CD4-positive, alpha-beta T cell (primary cell): ENCODE data around the gene EML4. TPM values are rescaled to one million over a fixed set of nuclear protein-coding genes. Genes with fewer than 3 reads are reported as not detected.
A peak's percentile ranks its signal among the peaks of the same experiment; 100 is the strongest.

Experiments
- ATAC-seq: fragments of 200-7000 bp; cut with Tn5 transposase; one replicate; pipeline ENCODE4 v1.10.0; 2022; ENCODE audit warnings: mild to moderate bottlenecking; ENCODE audit not compliant: poor library complexity
- CTCF ChIA-PET: fragments of 350-600 bp; sonication (Branson Sonifier 250); formaldehyde crosslinking; loops from one replicate; lab custom pipeline; 2021; ENCODE audit warnings: antibody characterized with exemption, inconsistent platforms; lab: Charles Lee
- POLR2A ChIA-PET: fragments of 350-600 bp; sonication (Branson Sonifier 250); formaldehyde crosslinking; loops from one replicate; lab custom pipeline; 2021; ENCODE audit warnings: antibody characterized with exemption, inconsistent platforms; lab: Charles Lee
- DNase-seq, 14 experiments: peaks; one replicate each; pipeline ENCODE4 v3.0.0-alpha.2; 2013 to 2020; ENCODE audit warnings: mixed read lengths in 2 of 14
- H3K27ac ChIP-seq, 2 donors: one replicate each; pipeline versions ENCODE4 v1.5.1 to v1.7.0; 2013; ENCODE audit warnings: low read length in 2 of 2, low read depth in 1 of 2, mild to moderate bottlenecking in 1 of 2
- H3K27me3 ChIP-seq, 2 experiments: 1 replicate in 1 of 2; 2 replicates in 1 of 2; pipeline versions ENCODE4 v1.6.1 to v1.7.0; 2013; ENCODE audit warnings: low read length in 2 of 2, control low read depth in 1 of 2, mild to moderate bottlenecking in 1 of 2, moderate library complexity in 1 of 2; ENCODE audit not compliant: insufficient read depth in 2 of 2, control insufficient read depth in 1 of 2
- H3K36me3 ChIP-seq: one replicate; pipeline ENCODE4 v1.6.1; 2013; ENCODE audit warnings: low read length, control low read depth; ENCODE audit not compliant: insufficient read depth
- H3K4me1 ChIP-seq: one replicate; pipeline ENCODE4 v1.6.1; 2013; ENCODE audit warnings: low read length, control low read depth; ENCODE audit not compliant: insufficient read depth
- H3K4me3 ChIP-seq: one replicate; pipeline ENCODE4 v1.5.1; 2013; ENCODE audit warnings: mild to moderate bottlenecking, low read length, moderate library complexity
- H3K9me3 ChIP-seq, 2 experiments: 1 replicate in 1 of 2; 2 replicates in 1 of 2; pipeline versions ENCODE4 v1.6.1 to v1.7.0; 2013; ENCODE audit warnings: low read length in 2 of 2, mild to moderate bottlenecking in 2 of 2, control low read depth in 1 of 2, moderate library complexity in 1 of 2; ENCODE audit not compliant: control insufficient read depth in 1 of 2, insufficient read depth in 1 of 2
- H3K27ac Mint-ChIP-seq: one replicate; pipeline ENCODE4 v1.8.0; 2020; ENCODE audit warnings: mixed read lengths
- H3K27me3 Mint-ChIP-seq: one replicate; pipeline ENCODE4 v1.8.0; 2021; ENCODE audit warnings: mixed read lengths
- H3K36me3 Mint-ChIP-seq: one replicate; pipeline ENCODE4 v1.8.0; 2021; ENCODE audit warnings: low read depth, mixed read lengths
- H3K4me1 Mint-ChIP-seq: one replicate; pipeline ENCODE4 v1.8.0; 2021; ENCODE audit warnings: low read depth, mixed read lengths
- H3K4me3 Mint-ChIP-seq: one replicate; pipeline ENCODE4 v1.8.0; 2020; ENCODE audit warnings: mild to moderate bottlenecking, mixed read lengths
- H3K9me3 Mint-ChIP-seq: one replicate; pipeline ENCODE4 v1.8.0; 2020; ENCODE audit warnings: mixed read lengths
- intact Hi-C, 2 experiments: fragments of 100-400 bp; cut with DNase I in 1 of 2; cut with micrococcal nuclease in 1 of 2; formaldehyde crosslinking; loops; one replicate each; pipeline versions ENCODE4 v1.15.1 to v1.9.0; 2023 to 2025; cut with DNase I, micrococcal nuclease
- total RNA-seq, 174 experiments: library from RNA in 2 of 174; stranded (reverse) in 2 of 174; gene quantifications; one replicate each; pipeline ENCODE4 v1.2.3 and lab custom pipeline; 2021 to 2026
- TF ChIP-seq, protein P1 (sequence below): fragments of 200-600 bp; IDR thresholded peaks from one replicate; pipeline ENCODE4 v1.8.0; 2022; ENCODE audit warnings: antibody characterized with exemption, mild to moderate bottlenecking

Gene EML4
- total RNA-seq, 2 experiments from 2014 or later: 219 to 228 TPM

- H3K4me1 Mint-ChIP-seq: peaks cover 91% of the 10 kb centered on the region
- intact Hi-C loops: loop anchor here in 1 of 2 experiments (2.0 kb wide), 1 partner anchor 15 kb away; no protein-coding TSS in a partner anchor
- Histone ChIP-seq H3K36me3 (no peaks in the 10 kb centered on the region), H3K4me3 (peak overlapping the region; percentile 2), H3K9me3 (no peaks in the 10 kb centered on the region), H3K27ac (peak overlapping the region; percentile 56 to 62), H3K4me1 (peaks cover 94% of the 10 kb centered on the region), H3K27me3 (no peaks in the 10 kb centered on the region)
- H3K9me3 Mint-ChIP-seq: no peaks in the 10 kb centered on the region
- no peaks in the 10 kb centered on the region for H3K36me3 Mint-ChIP-seq
- peak overlapping the region; percentile 83 for H3K4me3 Mint-ChIP-seq
- peak in 10 of 14 experiments; percentile 20 to 77 (median 40) for DNase-seq
- TF ChIP-seq, protein P1, sequence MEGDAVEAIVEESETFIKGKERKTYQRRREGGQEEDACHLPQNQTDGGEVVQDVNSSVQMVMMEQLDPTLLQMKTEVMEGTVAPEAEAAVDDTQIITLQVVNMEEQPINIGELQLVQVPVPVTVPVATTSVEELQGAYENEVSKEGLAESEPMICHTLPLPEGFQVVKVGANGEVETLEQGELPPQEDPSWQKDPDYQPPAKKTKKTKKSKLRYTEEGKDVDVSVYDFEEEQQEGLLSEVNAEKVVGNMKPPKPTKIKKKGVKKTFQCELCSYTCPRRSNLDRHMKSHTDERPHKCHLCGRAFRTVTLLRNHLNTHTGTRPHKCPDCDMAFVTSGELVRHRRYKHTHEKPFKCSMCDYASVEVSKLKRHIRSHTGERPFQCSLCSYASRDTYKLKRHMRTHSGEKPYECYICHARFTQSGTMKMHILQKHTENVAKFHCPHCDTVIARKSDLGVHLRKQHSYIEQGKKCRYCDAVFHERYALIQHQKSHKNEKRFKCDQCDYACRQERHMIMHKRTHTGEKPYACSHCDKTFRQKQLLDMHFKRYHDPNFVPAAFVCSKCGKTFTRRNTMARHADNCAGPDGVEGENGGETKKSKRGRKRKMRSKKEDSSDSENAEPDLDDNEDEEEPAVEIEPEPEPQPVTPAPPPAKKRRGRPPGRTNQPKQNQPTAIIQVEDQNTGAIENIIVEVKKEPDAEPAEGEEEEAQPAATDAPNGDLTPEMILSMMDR: no peak
- ATAC-seq: peak; percentile 45
- peak overlapping the region; percentile 86 for H3K27ac Mint-ChIP-seq
- ChIA-PET CTCF (interaction anchor here (0.7 to 1.4 kb wide), 7 partner anchors 8 to 46 kb away, joined by 3 to 4 read pairs (median 3); no protein-coding TSS in a partner anchor), POLR2A (interaction anchor here (0.5 to 10.2 kb wide), 19 partner anchors 8 to 1081 kb away, joined by 3 to 255 read pairs (median 4); partner anchors contain the start of gene EML4)
- no peaks in the 10 kb centered on the region for H3K27me3 Mint-ChIP-seq
These were observed 41.4 kb upstream of the EML4 start for GRCh38 chr2:42127425-42128424.

DNA sequence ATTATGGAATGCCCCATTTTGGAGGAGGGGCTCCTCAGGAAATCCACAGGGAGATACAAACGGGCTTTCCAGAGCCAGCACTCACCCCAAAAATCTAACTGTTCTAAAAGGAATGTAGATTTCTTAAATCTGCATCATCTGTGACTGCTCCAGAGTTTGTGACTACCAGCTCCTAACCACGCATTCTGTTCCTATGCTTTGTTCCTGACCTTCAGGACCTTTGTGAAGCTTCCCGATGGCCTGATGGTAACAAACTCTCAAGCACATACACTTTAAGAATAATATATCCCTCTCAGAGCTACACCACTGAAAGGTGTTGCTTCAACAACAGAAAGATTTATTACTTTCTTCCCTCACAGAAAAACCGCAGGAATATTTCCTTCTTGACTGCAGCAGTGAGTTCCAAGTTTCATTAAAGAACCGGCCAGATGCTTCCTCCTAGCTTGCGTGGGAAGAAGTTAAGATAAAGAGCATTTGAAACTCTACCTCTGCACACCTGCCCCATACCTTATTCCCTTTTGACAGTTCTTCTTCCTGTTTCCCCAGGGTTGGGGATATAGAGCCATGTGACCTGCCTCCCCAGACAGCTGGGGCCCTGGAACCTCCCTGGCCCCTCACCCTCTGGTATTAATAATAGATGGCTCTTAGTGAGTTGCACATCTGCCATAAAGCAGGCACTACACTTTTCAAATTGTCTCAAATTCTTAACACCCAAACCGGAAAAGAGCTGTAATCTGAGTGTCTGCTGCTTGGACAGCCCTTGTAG is 40.2 kb upstream of the EML4 start:
- Histone ChIP-seq H3K27me3 (no peaks in the 10 kb centered on the region), H3K4me3 (no peak overlapping the region), H3K27ac (peak overlapping the region; percentile 45 to 56), H3K4me1 (peaks cover 95% of the 10 kb centered on the region), H3K9me3 (no peaks in the 10 kb centered on the region), H3K36me3 (no peaks in the 10 kb centered on the region)
- no peaks in the 10 kb centered on the region for H3K36me3 Mint-ChIP-seq
- H3K27ac Mint-ChIP-seq: peak overlapping the region; percentile 86
- DNase-seq: peak in 3 of 14 experiments; percentile 37 to 43 (median 40)
- H3K4me1 Mint-ChIP-seq: peaks cover 94% of the 10 kb centered on the region
- TF ChIP-seq, protein P1: no peak
- ChIA-PET CTCF (interaction anchor here (1.5 kb wide), 1 partner anchor 31 kb away, joined by 3 read pairs; no protein-coding TSS in a partner anchor), POLR2A (interaction anchor here (1.0 to 10.2 kb wide), 12 partner anchors 7 to 67 kb away, joined by 3 to 255 read pairs (median 6); partner anchors contain the start of gene EML4)
- no peak for ATAC-seq
- H3K4me3 Mint-ChIP-seq: peak overlapping the region; percentile 83
- intact Hi-C loops: no loop called here
- H3K27me3 Mint-ChIP-seq: no peaks in the 10 kb centered on the region
- no peaks in the 10 kb centered on the region for H3K9me3 Mint-ChIP-seq

- ATAC-seq (no peak), DNase-seq (no peak)
- Mint-ChIP-seq H3K27ac (peak overlapping the region; percentile 86), H3K36me3 (no peaks in the 10 kb centered on the region), H3K4me3 (peak overlapping the region; percentile 83), H3K4me1 (peaks cover 88% of the 10 kb centered on the region), H3K27me3 (no peaks in the 10 kb centered on the region), H3K9me3 (no peaks in the 10 kb centered on the region)
- ChIA-PET POLR2A (interaction anchor here (10.2 kb wide), 1 partner anchor 24 kb away, joined by 255 read pairs; no protein-coding TSS in a partner anchor), CTCF (interaction anchor here (1.5 kb wide), 1 partner anchor 32 kb away, joined by 3 read pairs; no protein-coding TSS in a partner anchor)
- H3K4me1 ChIP-seq: peaks cover 99% of the 10 kb centered on the region
- TF ChIP-seq, protein P1: no peak
- H3K9me3 ChIP-seq: no peaks in the 10 kb centered on the region
- no peak overlapping the region for H3K4me3 ChIP-seq
- intact Hi-C loops: no loop called here
- H3K27ac ChIP-seq: peak overlapping the region; percentile 45 to 56
- no peaks in the 10 kb centered on the region for H3K27me3 ChIP-seq
- H3K36me3 ChIP-seq: no peaks in the 10 kb centered on the region
These were observed 39.7 kb upstream of the EML4 start for GRCh38 chr2:42129487-42129852.
